GM12878 (cell line): ENCODE data around the gene FOXO3. TPM values are rescaled to one million over a fixed set of nuclear protein-coding genes. Genes with fewer than 3 reads are reported as not detected.

Experiments used
- ATAC-seq: fragments of 200-7000 bp; cut with Tn5 transposase; 3 replicates; pipeline ENCODE4 v1.9.1; 2020; ENCODE audit warnings: mild to moderate bottlenecking, moderate library complexity
- BruUV-seq: library from RNA; stranded (reverse); fragments of 400-500 nt; replicated peaks from 2 replicates; lab custom pipeline; 2021; lab: Mats Ljungman, UMichigan
- CTCF ChIA-PET: fragments of 300-600 bp; sonication (Branson Sonifier 250); formaldehyde crosslinking; extraction: SDS; loops from one replicate; lab custom pipeline; 2021; ENCODE audit warnings: inconsistent platforms; lab: Yijun Ruan, JAX
- POLR2A ChIA-PET: fragments of 350-600 bp; formaldehyde crosslinking; extraction: SDS; loops from one replicate; lab custom pipeline; 2021; ENCODE audit warnings: inconsistent platforms; lab: Charles Lee
- RAD21 ChIA-PET: fragments of 300-600 bp; sonication (Branson Sonifier 250); formaldehyde crosslinking; loops from one replicate; lab custom pipeline; 2023; ENCODE audit warnings: antibody characterized with exemption; ENCODE audit not compliant: unreplicated experiment; lab: Charles Lee
- SMC1A ChIA-PET: fragments of 300-600 bp; sonication (Branson Sonifier 250); formaldehyde crosslinking; loops from one replicate; lab custom pipeline; 2023; ENCODE audit not compliant: unreplicated experiment, uncharacterized antibody; lab: Charles Lee
- DNase-seq: peaks from one replicate; pipeline ENCODE4 v3.0.0-alpha.2; 2011; ENCODE audit warnings: low read depth, low spot score
- FAIRE-seq: peaks from 3 replicates; lab custom pipeline; 2011; peaks lifted over from hg19 to GRCh38; lab: Jason Lieb, UNC
- H2AFZ ChIP-seq: 2 replicates; pipeline ENCODE4 v1.6.0; 2011; ENCODE audit warnings: low read depth, low read length, control low read depth; ENCODE audit not compliant: control insufficient read depth
- H3K27ac ChIP-seq: 2 replicates; pipeline ENCODE4 v1.5.1; 2011; ENCODE audit warnings: control low read depth; ENCODE audit not compliant: control insufficient read depth, insufficient read depth
- H3K27me3 ChIP-seq, 2 experiments: replicated peaks in 1 of 2; 2 replicates each; pipeline versions ENCODE4 v1.6.0 to v1.6.1; 2011; ENCODE audit warnings: low read length in 1 of 2; ENCODE audit not compliant: control insufficient read depth in 2 of 2, insufficient read depth in 2 of 2
- H3K36me3 ChIP-seq, 2 experiments: 2 replicates each; pipeline ENCODE4 v1.5.1; 2011; ENCODE audit warnings: low read length in 1 of 2; ENCODE audit not compliant: control insufficient read depth in 2 of 2, insufficient read depth in 2 of 2
- H3K4me1 ChIP-seq: 2 replicates; pipeline ENCODE4 v1.6.1; 2011; ENCODE audit warnings: mild to moderate bottlenecking, low read length, moderate library complexity, mixed read lengths; ENCODE audit not compliant: control insufficient read depth, insufficient read depth
- H3K4me2 ChIP-seq: 2 replicates; pipeline ENCODE4 v1.6.0; 2011; ENCODE audit warnings: control low read depth; ENCODE audit not compliant: control insufficient read depth, insufficient read depth
- H3K4me3 ChIP-seq: fragments of 200-600 bp; sonication (generic); 2 replicates; pipeline ENCODE4 v1.5.1; 2016
- H3K79me2 ChIP-seq: 2 replicates; pipeline ENCODE4 v1.6.0; 2011; ENCODE audit warnings: low read length; ENCODE audit not compliant: control insufficient read depth, insufficient read depth
- H3K9ac ChIP-seq: 2 replicates; pipeline ENCODE4 v1.8.0; 2011; ENCODE audit warnings: low read length, control low read depth, mixed read lengths; ENCODE audit not compliant: control insufficient read depth, insufficient read depth
- H3K9me3 ChIP-seq: replicated peaks from 3 replicates; pipeline ENCODE4 v1.5.1; 2011; ENCODE audit warnings: mild to moderate bottlenecking, low read length; ENCODE audit not compliant: control insufficient read depth, insufficient read depth
- H4K20me1 ChIP-seq: 2 replicates; pipeline ENCODE4 v1.6.0; 2011; ENCODE audit not compliant: control insufficient read depth, insufficient read depth
- BHLHE40 ChIP-seq, 2 experiments: fragments of 450-650 bp in 1 of 2; IDR thresholded peaks; 2 replicates each; pipeline ENCODE4 v1.6.1; 2011 to 2017; ENCODE audit warnings: low read depth in 2 of 2, borderline replicate concordance in 1 of 2, improper control_type of control experiment in 1 of 2, low read length in 1 of 2, mild to moderate bottlenecking in 1 of 2
- CHD1 ChIP-seq: IDR thresholded peaks from 2 replicates; pipeline ENCODE4 v1.6.1; 2012; ENCODE audit warnings: low read depth, low read length, improper control_type of control experiment
- CHD2 ChIP-seq: IDR thresholded peaks from 2 replicates; pipeline ENCODE4 v1.6.1; 2011; ENCODE audit warnings: low read depth, low read length, improper control_type of control experiment, borderline replicate concordance
- FOXM1 ChIP-seq: IDR thresholded peaks from 2 replicates; pipeline ENCODE4 v1.6.1; 2012; ENCODE audit warnings: low read depth, mild to moderate bottlenecking, inconsistent platforms, low read length, moderate library complexity
- HCFC1 ChIP-seq: fragments of 150-350 bp; IDR thresholded peaks from 2 replicates; pipeline ENCODE4 v1.6.1; 2014; ENCODE audit warnings: low read length
- HDAC6 ChIP-seq: fragments of 200-600 bp; sonication (generic); IDR thresholded peaks from one replicate; pipeline ENCODE4 v1.8.0; 2017; ENCODE audit warnings: antibody characterized with exemption; ENCODE audit not compliant: unreplicated experiment
- IKZF2 ChIP-seq, 2 experiments: fragments of 450-650 bp; IDR thresholded peaks; 2 replicates each; pipeline ENCODE4 v1.6.1; 2017; ENCODE audit warnings: mild to moderate bottlenecking in 2 of 2, moderate library complexity in 2 of 2
- MTA3 ChIP-seq: IDR thresholded peaks from 2 replicates; pipeline ENCODE4 v1.6.1; 2012; ENCODE audit warnings: low read length, inconsistent platforms, borderline replicate concordance
- NR2C1 ChIP-seq: fragments of 450-650 bp; IDR thresholded peaks from 2 replicates; pipeline ENCODE4 v1.6.1; 2017; ENCODE audit warnings: antibody characterized with exemption, mild to moderate bottlenecking, moderate library complexity
- RCOR1 ChIP-seq: conservative IDR thresholded peaks from 2 replicates; pipeline ENCODE4 v1.6.1; 2012; ENCODE audit warnings: low read depth, low read length, improper control_type of control experiment
- RUNX3 ChIP-seq: IDR thresholded peaks from 2 replicates; pipeline ENCODE4 v1.6.1; 2012; ENCODE audit warnings: low read length, inconsistent platforms
- SIX5 ChIP-seq: IDR thresholded peaks from 2 replicates; pipeline ENCODE4 v1.6.1; 2011; ENCODE audit warnings: mild to moderate bottlenecking, low read depth, low read length, moderate library complexity; ENCODE audit not compliant: severe bottlenecking
- SP1 ChIP-seq: IDR thresholded peaks from one replicate; pipeline ENCODE4 v1.6.1; 2011; ENCODE audit warnings: low read depth, low read length
- SPI1 ChIP-seq: IDR thresholded peaks from 2 replicates; pipeline ENCODE4 v1.6.1; 2011; ENCODE audit warnings: low read depth, mild to moderate bottlenecking, low read length, moderate library complexity, borderline replicate concordance; ENCODE audit not compliant: insufficient read depth
- ZZZ3 ChIP-seq: IDR thresholded peaks from 2 replicates; pipeline ENCODE4 v1.6.1; 2011; ENCODE audit warnings: low read depth; ENCODE audit not compliant: control insufficient read depth, insufficient read length
- WGBS: methylation state at CpG from one replicate; pipeline ENCODE4 v1.1.6; 2016; ENCODE audit warnings: low lambda C conversion rate; ENCODE audit not compliant: insufficient replicate concordance, insufficient coverage; ENCODE audit errors: missing lambda C conversion rate; 5-methylcytosine and 5-hydroxymethylcytosine counted together
- in situ Hi-C: fragments of 300-500 bp; cut with MboI; formaldehyde crosslinking; loops from 9 replicates; pipeline ENCODE4 v1.14.3; 2018; ENCODE audit warnings: mixed read lengths
- intact Hi-C: fragments of 100-400 bp; cut with micrococcal nuclease; formaldehyde crosslinking; loops from one replicate; pipeline ENCODE4 v1.14.2; 2022; ENCODE audit not compliant: unreplicated experiment
- polyA plus RNA-seq, 11 experiments: library from polyadenylated mRNA; depleted of rRNA in 4 of 11; unstranded in 6 of 11; stranded (reverse) in 5 of 11; fragments of >200 nt; fragmentation: Nextera tagmentation in 4 of 11; fragmentation: Illumina TruSeq in 1 of 11; extraction: Ambion mirVana in 4 of 11; extraction: Trizol in 1 of 11; gene quantifications; 1 replicate in 1 of 11; 2 replicates in 10 of 11; pipeline versions ENCODE4 v1.2.1 to v1.2.3, GENCODE V29; 2011 to 2016; ENCODE audit warnings: inconsistent platforms in 2 of 11, missing spikeins in 2 of 11, low read depth in 1 of 11
- total RNA-seq, 4 experiments: library from RNA; depleted of rRNA in 3 of 4; stranded (reverse); fragments of >200 nt in 3 of 4; fragmentation: Illumina TruSeq in 1 of 4; extraction: Trizol in 1 of 4; gene quantifications; 2 replicates each; pipeline versions ENCODE4 v1.2.1 to v1.2.3, GENCODE V29; 2013 to 2021
- TF ChIP-seq, protein P1 (sequence below): fragments of 450-650 bp; IDR thresholded peaks from 2 replicates; pipeline ENCODE4 v1.6.1; 2017; ENCODE audit warnings: mild to moderate bottlenecking
- TF ChIP-seq, protein P2 (sequence below): fragments of 450-650 bp; IDR thresholded peaks from 2 replicates; pipeline ENCODE4 v1.6.1; 2016; ENCODE audit warnings: mild to moderate bottlenecking, moderate library complexity, borderline replicate concordance

Gene FOXO3
- total and polyA plus RNA-seq, 10 of the 15 experiments (the other 5 are each of a cell fraction or from before 2014, with no cell fraction given), result 0.82 to 4.5 (median 1.7) TPM

DNA sequence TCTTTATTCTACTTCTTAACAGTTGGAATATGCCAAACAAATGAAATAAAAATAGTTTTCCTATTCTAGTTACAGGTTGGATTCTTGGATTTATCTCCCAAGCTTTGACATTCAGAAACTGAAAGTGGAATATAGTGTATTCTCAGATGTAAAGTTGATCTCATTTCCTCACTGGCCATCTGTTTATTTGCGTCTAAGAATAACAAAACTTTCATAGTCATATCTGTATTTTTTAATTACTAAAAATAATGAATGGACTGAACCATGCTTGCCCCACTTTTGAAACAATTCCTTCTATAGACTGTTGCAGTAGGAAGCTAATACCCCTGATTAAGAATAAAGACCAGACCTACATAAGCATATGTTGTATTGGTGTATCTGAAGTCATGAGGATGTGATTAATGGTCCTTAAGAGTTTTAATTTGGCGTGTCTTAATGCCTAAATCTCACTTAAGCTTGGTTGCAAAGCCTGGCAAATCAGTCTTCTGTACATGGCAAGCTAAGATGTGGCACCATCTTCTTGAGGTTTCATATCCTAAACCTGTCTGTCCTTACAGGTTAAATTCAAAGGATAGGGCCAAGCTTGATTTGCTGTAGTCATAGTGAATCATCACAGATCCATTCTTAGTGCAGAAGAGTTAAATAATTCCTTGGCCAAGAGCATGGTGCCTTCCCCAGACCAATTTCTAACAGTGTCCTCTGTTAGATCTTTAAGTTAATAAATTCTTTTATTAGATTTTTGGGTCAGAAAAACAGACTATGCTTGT, 58.9 kb downstream of the FOXO3 start (continued):
- TF ChIP-seq FOXM1 (peak; percentile 21; the same call in 1 of the 2 replicates), SPI1 (peak; percentile 39; the same call in 1 of the 2 replicates), IKZF2 (IDR thresholded peaks at IDR 0.05) (peak; percentile 47 to 58)

DNA sequence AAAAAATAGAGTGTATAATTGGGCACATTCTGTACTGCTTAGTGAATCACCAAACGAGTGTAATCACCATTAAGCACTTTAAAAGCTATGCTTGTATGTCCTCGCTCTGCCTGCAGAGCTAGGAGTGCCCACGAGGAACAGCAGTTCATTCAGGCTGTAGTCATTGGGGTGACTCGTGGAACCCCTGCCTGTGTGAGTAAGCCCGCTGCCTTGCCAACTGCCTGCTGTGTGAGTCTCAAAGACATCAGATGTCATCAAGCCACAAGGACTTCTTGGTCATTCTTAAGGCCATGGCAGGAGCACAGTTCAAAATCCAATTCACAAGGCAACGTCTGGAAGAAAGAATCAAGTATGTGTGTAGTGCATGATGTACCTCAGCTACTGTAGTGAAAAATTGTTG, 60.4 kb downstream of the FOXO3 start:
- H4K20me1 ChIP-seq, result peaks cover 3% of the 10 kb centered on the region; the same call in 1 of the 2 replicates
- no peak overlapping the region for H3K9ac ChIP-seq
- DNase-seq (no peak), FAIRE-seq (no peak), ATAC-seq (no peak)
- intact Hi-C loops, result no loop called here
- H3K4me1 ChIP-seq, result peaks cover 19% of the 10 kb centered on the region
- peaks cover 0 to 3% of the 10 kb centered on the region in 2 experiments; a peak in 1 of 4 replicates for H3K36me3 ChIP-seq
- POLR2A ChIA-PET, result no interaction called here
- H3K27ac ChIP-seq, result no peak overlapping the region
- no peak overlapping the region for H3K4me2 ChIP-seq
- BruUV-seq, result no TSS peak
- peaks cover 26% of the 10 kb centered on the region for H3K79me2 ChIP-seq
- H2AFZ ChIP-seq, result no peak overlapping the region
- 90% methylated on average over 6 of the region's 6 CpGs for WGBS
- RAD21 ChIA-PET, result no interaction called here
- no peaks in the 10 kb centered on the region for H3K27me3 ChIP-seq
- CTCF ChIA-PET, result interaction anchor here (1.2 to 1.4 kb wide), 2 partner anchors 9 to 17 kb away, joined by 3 read pairs; no protein-coding TSS in a partner anchor
- in situ Hi-C loops, result no loop called here
- SMC1A ChIA-PET, result interaction anchor here (0.6 to 1.6 kb wide), 5 partner anchors 19 to 89 kb away, joined by 3 to 7 read pairs (median 3); no protein-coding TSS in a partner anchor
- H3K4me3 ChIP-seq, result no peak overlapping the region
- no peak for TF ChIP-seq BHLHE40 (IDR thresholded peaks at IDR 0.05; ENCODE audit: borderline replicate concordance in 1 of 2, low read depth in 2 of 2, low read length in 1 of 2)
- TF ChIP-seq MTA3, result no peak
- no peak for TF ChIP-seq HDAC6
- no peak for TF ChIP-seq CHD1
- TF ChIP-seq, protein P1, sequence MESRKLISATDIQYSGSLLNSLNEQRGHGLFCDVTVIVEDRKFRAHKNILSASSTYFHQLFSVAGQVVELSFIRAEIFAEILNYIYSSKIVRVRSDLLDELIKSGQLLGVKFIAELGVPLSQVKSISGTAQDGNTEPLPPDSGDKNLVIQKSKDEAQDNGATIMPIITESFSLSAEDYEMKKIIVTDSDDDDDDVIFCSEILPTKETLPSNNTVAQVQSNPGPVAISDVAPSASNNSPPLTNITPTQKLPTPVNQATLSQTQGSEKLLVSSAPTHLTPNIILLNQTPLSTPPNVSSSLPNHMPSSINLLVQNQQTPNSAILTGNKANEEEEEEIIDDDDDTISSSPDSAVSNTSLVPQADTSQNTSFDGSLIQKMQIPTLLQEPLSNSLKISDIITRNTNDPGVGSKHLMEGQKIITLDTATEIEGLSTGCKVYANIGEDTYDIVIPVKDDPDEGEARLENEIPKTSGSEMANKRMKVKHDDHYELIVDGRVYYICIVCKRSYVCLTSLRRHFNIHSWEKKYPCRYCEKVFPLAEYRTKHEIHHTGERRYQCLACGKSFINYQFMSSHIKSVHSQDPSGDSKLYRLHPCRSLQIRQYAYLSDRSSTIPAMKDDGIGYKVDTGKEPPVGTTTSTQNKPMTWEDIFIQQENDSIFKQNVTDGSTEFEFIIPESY, result no peak
- no peak for TF ChIP-seq RUNX3
- TF ChIP-seq SP1, result no peak
- TF ChIP-seq RCOR1, result no peak
- TF ChIP-seq HCFC1, result no peak
- TF ChIP-seq NR2C1, result no peak
- TF ChIP-seq CHD2, result no peak
- TF ChIP-seq, protein P2, sequence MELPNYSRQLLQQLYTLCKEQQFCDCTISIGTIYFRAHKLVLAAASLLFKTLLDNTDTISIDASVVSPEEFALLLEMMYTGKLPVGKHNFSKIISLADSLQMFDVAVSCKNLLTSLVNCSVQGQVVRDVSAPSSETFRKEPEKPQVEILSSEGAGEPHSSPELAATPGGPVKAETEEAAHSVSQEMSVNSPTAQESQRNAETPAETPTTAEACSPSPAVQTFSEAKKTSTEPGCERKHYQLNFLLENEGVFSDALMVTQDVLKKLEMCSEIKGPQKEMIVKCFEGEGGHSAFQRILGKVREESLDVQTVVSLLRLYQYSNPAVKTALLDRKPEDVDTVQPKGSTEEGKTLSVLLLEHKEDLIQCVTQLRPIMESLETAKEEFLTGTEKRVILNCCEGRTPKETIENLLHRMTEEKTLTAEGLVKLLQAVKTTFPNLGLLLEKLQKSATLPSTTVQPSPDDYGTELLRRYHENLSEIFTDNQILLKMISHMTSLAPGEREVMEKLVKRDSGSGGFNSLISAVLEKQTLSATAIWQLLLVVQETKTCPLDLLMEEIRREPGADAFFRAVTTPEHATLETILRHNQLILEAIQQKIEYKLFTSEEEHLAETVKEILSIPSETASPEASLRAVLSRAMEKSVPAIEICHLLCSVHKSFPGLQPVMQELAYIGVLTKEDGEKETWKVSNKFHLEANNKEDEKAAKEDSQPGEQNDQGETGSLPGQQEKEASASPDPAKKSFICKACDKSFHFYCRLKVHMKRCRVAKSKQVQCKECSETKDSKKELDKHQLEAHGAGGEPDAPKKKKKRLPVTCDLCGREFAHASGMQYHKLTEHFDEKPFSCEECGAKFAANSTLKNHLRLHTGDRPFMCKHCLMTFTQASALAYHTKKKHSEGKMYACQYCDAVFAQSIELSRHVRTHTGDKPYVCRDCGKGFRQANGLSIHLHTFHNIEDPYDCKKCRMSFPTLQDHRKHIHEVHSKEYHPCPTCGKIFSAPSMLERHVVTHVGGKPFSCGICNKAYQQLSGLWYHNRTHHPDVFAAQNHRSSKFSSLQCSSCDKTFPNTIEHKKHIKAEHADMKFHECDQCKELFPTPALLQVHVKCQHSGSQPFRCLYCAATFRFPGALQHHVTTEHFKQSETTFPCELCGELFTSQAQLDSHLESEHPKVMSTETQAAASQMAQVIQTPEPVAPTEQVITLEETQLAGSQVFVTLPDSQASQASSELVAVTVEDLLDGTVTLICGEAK, result no peak
- TF ChIP-seq SIX5, result no peak
- no peak for TF ChIP-seq ZZZ3
- no peaks in the 10 kb centered on the region for H3K9me3 ChIP-seq
